ENCODE results near the gene MAP3K13.
"Not testable (repeated sequence)": the region's sequence is repeated elsewhere in the genome, so short reads cannot be mapped to it uniquely, and the experiment has no call there.

The MAP3K13 gene

DNA sequence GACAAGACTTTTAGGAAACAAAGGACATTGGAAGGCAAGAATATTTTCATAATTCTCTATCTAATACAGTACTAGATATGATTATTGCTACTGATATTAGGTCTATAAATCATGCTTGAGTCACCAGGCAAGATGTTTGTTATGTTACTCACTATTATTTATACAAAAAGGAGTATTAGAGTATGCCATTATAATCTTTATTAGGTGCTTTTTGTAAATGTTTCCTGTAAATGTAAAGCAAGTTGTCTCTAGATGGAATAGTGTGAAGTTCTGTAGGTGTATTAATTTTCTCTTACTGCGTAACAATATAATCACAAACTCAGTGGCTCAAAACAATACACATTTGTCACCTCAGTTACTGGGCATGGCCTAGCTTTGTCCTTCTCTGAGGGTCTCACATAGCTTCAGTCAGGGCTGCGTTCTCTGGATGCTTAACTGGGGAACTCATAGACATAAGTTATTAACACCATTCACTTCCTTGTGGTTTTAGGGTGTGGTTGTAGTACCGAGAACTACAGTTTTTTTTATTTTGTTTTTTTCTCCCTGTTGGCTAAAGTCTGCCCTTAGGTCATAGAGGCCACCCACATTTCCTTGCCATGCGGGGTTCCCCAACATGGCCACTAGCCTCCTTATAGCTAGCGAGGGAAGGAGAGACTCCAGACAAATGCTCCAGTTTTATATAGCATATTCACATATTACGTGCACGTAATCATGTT lies 20.3 kb upstream of the MAP3K13 start:
- DNase-seq = no peak

DNA sequence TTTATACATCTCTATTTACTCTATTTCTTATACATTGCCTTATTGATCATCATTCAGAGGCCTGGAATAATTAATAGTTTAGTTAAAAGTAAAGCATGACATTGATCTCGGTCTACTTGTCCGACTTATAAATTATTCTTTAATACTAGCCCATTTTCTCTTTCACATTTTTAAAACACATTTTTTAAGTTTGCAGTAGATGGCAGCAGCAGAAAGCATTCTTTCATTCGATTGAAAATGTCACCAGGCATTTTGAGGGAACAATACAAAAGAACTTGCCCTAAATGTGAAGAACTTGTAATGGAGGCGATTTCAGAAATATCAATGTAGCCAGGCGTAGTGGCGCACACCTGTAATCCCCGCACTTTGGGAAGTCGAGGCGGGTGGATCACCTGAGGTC lies 15.5 kb upstream of the MAP3K13 start:
- no peak for DNase-seq

DNA sequence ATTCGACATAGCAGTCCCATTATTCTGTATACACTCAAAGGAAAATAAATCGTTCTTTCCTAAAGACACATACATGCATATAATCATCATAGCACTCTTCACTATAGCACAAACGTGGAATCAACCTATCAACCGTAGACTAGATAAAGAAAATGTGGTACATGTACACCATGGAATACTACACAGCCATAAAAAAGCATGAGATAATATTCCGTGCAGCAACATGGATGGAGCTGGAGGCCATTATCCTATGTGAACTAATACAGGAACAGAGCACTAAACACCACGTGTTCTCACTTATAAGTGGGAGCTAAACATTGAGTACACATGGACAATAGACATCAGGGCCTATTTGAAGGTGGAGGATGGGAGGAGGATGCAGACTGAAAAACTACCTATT lies 12.1 kb upstream of the MAP3K13 start:
- no peak for DNase-seq

DNA sequence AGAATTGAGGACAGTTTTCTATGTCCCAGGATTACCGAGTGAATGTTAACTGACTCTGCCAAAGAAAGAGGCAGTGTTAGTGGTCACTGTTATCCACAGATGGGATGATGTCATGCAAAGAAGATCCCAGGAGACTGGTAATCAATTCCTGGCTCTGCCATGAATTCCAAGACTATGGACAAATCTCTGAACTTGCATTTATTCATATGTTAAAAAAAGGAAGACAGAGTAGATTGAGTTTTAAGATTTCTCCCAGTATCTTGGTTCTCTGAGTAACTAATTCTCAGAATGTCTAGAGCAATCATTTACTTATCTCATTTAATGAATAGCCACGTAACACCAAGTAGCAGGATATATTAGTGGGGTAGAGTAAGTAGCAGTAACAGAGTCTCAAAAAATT lies 11.5 kb upstream of the MAP3K13 start:
- DNase-seq = no peak

DNA sequence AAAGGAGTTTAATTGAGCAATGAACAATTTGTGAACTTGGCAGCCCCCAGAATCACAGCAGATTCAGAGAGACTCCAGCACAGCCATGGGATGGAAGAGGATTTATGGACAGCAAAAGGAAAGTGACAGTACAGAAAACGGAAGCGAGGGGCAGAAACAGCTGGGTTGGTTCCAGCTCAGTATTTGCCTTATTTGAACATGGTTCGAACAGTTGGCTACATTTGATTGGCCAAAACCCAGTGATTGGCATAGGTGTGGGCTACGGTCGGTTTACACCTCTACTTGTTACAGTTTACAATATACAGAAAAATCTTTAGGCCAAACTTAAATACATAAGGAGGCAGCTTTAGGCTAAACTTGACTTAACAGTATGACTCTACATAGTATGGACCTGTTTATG lies 9.7 kb upstream of the MAP3K13 start:
- DNase-seq = no peak

DNA sequence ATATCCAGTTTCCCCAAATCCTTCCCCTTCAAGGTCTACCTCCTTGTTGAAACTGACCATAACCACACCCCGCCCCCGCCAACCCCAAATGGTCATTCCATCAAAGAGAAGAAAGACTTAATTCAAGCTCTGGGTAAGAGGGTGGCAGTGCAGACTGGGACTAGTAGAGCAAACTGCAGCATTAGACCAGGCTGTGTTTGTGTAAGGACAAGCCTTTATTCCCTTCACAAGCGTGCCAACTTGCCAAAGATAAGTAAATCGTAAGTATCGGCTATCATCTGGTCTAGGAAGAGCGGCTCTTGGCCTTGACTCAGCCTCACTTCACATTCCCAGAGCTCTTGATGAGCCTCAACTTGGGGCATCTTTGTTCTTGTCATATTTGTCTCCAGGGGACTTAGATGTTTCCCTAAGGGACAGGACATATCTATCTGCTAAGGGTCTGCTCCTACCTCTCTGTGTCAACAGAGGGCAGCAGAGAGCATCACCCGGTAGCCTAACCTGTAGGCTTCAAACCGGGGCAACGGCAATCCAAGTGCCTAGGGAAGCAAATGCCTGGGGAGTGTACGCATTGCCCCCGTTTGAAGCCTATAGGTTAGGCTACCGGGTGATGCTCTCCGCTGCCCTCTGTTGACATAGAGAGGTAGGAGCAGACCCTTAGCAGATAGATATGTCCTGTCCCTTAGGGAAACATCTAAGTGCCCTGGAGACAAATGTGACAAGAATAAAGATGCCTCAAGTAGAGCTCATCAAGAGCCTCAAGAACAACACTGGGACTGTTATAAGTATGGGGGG lies 8.9 kb upstream of the MAP3K13 start:
- DNase-seq = peak; percentile 66 to 73

DNA sequence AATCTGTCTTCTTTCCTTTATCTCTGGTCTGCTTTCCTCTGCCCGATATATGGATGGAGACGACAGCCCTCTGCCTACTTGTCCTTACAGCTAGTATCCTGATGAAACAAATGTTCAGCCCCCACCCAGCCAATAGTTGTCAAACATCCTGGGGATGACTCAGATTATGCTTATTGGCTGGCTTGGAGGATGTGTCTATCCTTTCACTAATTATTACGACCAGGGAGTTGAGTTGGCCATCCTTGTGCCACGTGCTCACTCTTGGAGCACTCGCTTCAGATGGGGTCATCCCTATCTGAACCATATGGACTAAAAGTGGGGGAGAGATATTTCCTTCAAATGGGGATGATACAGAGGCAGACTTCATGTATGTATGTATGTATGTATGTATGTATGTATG lies 6.4 kb upstream of the MAP3K13 start:
- no peak for DNase-seq

DNA sequence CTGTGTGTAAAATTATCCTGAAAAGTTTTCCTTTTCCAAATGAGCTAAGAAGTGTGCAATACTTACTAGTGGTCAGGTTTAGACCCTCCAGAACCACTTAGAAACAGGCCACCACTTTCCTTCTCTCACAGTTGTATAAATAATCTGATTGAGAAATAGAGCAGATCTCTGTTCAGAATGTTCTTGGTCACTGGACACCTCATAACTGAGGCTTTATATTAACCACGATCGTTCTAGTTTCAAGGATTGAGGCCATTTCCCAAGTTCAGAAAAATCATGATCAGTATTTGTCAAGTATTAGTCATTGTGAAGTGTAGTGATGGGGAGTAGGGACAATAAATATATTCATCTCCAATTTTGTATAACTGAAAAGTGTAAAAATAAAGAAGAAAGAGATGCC lies 1.0 kb upstream of the MAP3K13 start:
- no peak for DNase-seq

DNA sequence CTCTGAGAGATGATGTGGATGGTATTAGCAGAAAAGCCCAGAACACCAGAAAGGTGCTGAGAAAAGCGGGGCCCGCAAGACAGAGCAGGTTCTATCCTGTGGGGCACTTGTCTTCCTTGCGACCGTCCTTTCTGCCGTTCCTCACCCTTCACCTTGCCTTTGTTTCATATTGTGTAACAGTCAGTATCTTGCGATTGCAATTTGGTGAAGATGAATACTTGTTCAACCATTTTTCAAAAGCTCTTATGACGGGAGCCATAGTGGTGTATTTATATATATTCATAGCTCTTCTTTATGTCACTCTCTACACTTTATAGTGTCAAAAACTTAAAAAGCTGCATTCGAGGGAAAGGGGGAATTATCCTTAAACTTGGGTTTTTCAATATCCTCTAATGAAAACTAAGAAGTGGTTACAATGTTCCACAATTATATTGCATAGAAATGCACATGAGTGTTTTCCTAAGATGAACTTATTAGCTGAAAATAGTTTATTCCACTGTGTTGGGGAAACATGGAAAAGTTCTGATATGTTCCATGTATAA lies 797 bp downstream of the MAP3K13 start:
- no peak for DNase-seq

DNA sequence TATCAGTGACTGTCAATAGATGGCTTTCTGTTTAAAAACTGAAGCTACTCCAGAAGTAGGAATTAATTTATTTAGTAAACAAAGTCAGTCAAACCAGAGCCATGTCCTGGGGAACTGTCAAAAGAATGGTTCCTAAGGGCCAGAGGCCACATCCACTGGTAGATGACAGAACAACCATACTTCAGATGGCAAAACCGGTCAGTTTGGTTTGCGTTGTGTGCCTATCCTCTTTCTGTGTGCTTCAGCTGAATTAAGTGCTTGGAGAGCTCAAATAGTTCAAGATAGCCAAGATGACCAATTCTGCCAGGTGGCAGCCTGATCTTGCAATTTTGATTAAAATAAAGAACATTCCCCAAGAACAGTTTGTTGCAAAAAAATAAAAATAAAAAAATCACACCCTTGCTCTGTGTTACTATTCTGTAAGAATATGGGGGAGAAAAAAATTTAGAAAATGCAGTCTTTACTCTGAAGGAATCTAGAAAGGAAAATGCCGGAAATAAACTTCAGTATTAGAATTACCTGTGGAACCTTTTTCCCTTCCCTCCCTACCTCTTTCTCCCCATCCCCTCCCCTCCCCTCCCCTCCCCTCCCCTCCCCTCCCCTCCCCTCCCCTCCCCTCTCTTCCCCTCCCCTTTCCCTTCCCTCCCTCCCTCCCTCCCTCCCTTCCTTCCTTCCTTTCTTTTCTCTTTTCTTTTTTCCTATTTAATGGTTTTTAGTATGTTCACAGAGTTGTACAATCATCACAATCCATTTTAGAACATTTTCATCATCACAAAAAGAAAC lies 2.5 kb downstream of the MAP3K13 start:
- DNase-seq = no peak

DNA sequence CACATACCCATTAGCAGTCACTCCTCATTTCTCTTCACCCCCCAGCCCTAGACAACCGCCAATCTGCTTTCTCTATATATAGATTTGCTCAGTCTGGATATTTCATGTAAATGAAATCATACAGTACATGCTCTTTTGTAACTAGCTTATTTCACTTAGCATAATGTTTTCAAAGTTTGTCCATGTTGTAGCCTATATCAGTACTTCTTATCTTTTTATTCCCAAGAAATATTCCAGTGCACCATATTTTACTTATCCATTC lies 3.1 kb downstream of the MAP3K13 start:
- DNase-seq = no peak

DNA sequence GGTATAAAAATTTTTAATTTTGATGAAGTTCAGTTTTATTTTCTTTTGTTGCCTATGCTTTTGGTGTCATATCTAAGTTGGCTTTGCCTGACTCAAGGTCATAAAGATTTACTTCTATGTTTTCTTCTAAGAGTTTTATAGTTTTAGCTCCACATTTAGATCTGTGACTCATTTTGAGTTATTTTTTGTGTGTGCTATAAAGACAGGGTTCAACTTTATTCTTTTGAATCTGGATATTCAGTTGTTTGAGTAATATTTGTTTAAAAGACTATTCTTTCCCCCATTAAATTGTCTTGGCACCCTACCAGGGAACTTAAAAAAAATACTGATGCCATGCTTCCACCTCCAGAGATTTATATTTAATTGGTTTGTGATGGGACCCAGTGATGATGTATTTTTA lies 4.0 kb downstream of the MAP3K13 start:
- DNase-seq = no peak

DNA sequence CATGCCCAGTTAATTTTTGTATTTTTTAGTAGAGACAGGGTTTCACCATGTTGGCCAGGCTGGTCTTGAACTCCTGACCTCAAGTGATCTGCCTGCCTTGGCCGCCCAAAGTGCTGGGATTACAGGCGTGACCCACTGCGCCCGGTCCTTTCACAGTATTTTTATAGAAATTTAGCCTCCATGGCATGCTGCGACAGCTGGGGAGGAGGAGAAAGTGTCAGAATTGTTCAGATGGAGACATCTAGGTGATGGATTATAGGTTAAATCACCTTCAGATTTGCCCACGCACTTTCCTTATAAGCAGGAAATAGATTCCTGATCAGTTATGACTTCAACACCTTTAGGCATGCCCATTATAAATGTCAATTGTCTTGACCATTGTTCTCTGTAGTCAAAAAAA lies 7.4 kb downstream of the MAP3K13 start:
- DNase-seq = not testable (repeated sequence)

DNA sequence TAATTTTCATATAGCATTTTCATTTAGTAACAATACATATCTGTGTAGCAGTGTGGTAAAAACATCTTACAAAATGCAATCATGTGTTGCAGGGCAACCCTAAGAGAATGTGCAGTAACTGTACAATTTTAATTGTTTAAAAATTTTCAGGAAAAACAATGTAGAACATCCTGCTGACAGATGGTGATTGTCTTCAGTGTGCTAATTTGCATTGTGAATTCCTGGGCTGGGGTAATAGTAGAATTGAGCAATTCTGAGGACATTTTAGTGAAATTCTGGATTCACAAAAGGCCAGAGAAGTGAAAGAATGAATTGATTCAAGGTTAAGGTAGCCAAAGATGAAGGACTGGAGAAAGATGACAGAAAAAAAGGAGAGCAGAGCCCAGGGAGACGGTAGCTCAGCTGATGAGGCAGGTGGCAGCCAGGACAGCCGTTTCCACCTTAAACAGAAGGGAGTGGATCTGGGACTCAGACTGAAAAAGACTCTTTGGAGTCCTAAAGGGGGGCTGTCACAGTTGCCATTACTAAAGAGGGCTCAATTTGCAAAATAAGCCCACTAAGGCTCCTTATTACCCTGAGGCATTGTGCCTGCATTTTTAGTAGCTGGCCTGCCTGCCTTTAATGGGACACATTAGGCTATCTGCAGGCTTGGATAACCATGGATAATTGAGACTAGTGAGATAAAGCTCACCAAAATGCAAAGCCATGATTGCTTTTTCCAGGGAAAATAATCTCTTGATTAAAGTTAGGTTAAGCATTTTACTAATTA lies 8.6 kb downstream of the MAP3K13 start:
- DNase-seq = no peak

DNA sequence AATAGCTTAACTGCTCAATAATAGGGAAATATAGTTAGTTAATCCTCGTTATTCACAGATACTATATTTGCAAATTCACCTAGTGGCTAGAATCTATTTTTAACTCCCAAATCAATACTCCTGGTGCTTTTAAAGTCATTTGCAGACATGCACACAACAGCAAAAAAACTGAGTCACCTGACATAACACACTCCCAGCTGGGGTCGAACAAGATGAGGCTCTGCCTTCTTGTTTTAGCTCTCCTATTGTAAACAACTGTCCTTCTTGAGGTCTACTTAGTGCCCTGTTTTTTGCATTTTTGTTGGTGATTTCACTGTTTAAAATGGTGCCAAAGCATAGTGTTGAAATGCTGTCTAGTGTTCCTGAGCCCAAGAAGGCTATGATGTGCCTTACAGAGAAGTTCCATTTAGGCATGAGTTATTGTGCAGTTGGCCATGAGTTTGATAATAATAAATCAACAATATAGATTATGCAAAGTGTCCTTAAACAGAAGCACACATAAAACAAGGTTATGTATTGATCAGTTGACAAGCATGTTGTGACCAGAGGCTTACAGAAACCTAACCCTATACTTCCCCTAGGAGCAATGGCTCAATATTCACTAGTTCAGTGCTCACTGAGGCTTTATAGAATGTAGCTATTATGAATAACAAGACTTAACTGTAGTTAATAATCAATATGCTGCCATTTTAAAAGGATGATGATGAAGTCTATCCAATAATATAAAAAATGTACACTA lies 18.6 kb downstream of the MAP3K13 start:
- DNase-seq = no peak

DNA sequence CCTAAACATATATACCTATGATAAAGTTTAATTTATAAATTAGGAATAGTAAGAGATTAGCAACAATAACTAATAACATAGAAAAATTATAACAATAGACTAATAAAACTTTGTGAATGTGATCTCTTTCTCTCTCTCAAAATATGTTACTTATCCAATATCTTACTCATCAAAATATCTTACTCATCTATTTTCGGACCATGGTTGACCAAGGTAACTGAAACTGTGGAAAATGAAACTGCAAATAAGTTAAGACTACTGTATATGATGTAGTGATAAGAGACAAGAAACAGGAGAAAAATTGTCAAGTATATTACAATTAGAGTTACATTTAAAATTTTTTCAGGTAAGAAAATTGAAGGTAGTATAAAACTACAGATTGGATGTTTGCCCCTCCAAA lies 19.2 kb downstream of the MAP3K13 start:
- DNase-seq = no peak

DNA sequence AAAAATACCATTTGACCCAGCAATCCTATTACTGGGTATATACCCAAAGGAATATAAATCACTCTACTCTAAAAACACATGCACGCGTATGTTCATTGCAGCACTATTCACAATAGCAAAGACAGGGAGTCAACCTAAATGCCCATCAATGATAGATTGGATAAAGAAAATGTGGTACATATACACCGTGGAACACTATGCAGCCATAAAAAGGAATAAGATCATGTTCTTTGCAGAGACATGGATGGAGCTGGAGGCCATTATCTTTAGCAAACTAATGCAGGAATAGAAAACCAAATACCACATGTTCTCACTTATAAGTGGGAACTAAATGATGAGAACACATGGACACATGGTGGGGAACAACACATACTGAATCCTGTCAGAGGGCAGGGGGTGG lies 23.6 kb downstream of the MAP3K13 start:
- DNase-seq = not testable (repeated sequence)

DNA sequence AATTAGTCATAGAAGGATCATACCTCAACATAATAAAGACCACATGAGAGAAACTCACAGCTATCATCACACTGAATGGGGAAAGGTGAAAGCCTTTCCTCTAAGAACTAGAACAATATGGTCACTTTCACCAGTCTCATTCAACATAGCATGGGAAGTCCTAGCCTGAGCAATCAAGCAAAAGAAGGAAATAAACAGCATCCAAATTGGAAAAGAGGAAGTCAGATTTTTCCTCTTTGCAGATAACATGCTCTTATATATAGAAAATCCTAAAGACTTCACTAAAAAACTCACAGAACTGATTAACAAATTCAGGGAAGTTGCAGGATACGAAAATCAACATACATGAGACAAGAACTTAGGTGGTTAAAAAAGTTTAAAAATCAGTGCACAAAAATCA lies 24.7 kb downstream of the MAP3K13 start:
- DNase-seq = no peak

DNA sequence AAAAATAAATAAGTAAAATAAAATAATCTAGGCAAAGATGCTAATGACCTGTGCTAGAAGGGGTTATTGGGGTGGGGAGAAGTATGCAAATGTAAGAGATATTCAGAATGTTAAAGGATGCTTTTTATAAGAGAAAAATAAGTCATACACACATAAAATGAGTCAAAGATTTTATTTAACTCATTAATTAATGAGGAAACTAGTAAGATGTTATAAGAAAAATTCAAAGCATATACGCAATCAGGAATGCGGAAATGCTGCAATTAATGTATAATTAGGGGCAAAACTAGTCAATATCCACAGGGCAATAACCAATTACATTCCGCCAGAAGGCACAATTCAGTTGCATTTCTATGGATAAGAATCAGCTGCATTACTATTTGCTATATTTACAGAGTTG lies 30.1 kb downstream of the MAP3K13 start:
- DNase-seq = no peak

DNA sequence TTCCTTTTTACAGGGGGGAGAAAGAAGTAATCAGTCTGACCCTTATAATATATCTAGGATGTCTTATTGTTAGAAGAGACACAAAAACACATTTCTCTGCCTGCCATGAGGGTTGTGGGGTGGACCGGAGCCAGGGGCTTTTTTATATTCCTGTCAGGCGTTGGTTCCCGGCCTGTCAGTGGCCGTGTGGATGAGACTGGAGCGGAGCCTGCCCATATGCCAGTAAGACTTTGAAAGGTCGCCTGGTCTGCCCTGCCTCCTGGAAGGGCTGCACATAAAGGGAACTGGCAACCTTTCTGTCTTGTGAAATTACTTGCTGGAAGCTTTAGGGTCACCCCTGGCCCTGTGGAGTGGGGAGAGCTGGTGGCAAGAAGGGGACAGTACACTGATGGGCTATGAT lies 34.7 kb downstream of the MAP3K13 start:
- DNase-seq = no peak

DNA sequence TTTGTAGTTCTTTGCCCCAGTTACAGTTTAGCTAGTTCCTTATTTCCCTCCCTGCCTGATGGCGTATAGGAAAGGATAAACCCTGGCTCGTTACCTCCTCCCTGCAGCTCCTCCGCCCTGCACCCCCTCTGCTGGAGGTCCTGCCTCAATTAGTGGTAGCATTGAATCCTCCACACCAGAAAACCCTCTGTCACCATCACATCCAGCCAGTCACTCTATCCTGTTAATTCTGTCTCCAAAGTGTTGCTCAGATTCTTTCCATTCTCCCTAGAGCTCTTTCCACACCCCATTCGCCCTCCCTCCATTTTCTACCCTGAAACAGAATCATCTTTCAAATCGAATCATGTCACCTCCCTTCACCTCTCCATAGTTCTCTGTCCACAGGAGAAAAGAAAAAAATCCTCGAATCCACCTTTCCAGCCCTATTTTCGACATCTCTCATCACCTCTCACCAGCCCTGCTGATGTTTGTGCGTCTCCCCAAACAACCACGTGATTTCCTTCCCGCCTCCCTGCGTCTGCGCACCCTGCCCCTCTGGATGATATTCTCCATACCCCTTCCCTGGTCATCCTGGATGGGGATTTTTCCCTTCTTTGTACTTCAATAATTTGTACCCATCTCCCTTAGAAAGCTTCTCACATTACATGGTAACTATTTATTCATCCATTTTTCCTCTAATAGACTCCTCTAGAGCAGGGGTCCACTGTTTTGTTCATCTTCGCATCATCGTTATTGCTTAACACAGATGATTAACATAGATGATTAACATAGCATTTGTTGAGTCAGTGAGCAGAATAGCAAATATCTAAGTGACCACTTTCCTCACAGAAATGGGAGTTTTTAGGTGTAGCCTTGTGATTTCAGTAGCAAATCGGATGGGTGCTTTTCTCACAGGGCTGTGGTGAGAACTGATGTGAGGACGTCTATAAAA lies 37.1 kb downstream of the MAP3K13 start:
- no peak for DNase-seq
